ENCODE results near the gene MAP3K6. TPM values are rescaled to one million over a fixed set of nuclear protein-coding genes. Genes with fewer than 3 reads are reported as not detected.

Gene MAP3K6
- total and polyA plus RNA-seq, 2 of the 13 experiments (the other 11 are each of a cell fraction or from before 2014, with no cell fraction given): 2.7 to 3.2 TPM

- no peak for TF ChIP-seq SP1 (IDR thresholded peaks at IDR 0.05)
- TF ChIP-seq SP1 (CRISPR knock-in tag; IDR thresholded peaks at IDR 0.05): 0 out of 2 replicates have a peak, but pooled peaks have one; percentile 13
- 0 out of 2 replicates have a peak, but pooled peaks have one; percentile 52 for TF ChIP-seq SAFB2 (CRISPR knock-in tag; IDR thresholded peaks at IDR 0.05; ENCODE audit: borderline replicate concordance, low read depth)
- no peak for TF ChIP-seq NR1H2 (CRISPR knock-in tag; IDR thresholded peaks at IDR 0.05; ENCODE audit: borderline replicate concordance, low read depth)
- TF ChIP-seq CC2D1A (CRISPR knock-in tag; IDR thresholded peaks at IDR 0.05): no peak
- TF ChIP-seq MYPOP (CRISPR knock-in tag; IDR thresholded peaks at IDR 0.05): no peak
- no peak; the same call in 1 of the 2 replicates for TF ChIP-seq KMT2A (CRISPR knock-in tag; IDR thresholded peaks at IDR 0.05)
- 0 out of 2 replicates have a peak, but pooled peaks have one; percentile 55 for TF ChIP-seq HOXD1 (CRISPR knock-in tag; IDR thresholded peaks at IDR 0.05)
- TF ChIP-seq ZNF350 (CRISPR knock-in tag; IDR thresholded peaks at IDR 0.05; ENCODE audit: borderline replicate concordance, low read depth): peak; percentile 54; the same call in 1 of the 2 replicates
- TF ChIP-seq ESRRA (CRISPR knock-in tag; IDR thresholded peaks at IDR 0.05; ENCODE audit: low read depth): no peak
- no peak for TF ChIP-seq ZNF17 (CRISPR knock-in tag; IDR thresholded peaks at IDR 0.05)
- no peak for TF ChIP-seq AKNA (CRISPR knock-in tag; IDR thresholded peaks at IDR 0.05; ENCODE audit: borderline replicate concordance)
- TF ChIP-seq ZNF709 (CRISPR knock-in tag; IDR thresholded peaks at IDR 0.05): no peak
- no peak for TF ChIP-seq ZNF75D (CRISPR knock-in tag; IDR thresholded peaks at IDR 0.05; ENCODE audit: borderline replicate concordance)
- TF ChIP-seq ARID5B (CRISPR knock-in tag; IDR thresholded peaks at IDR 0.05): no peak
Measured at GRCh38 chr1:27341525-27342252, 25.1 kb downstream of the MAP3K6 start, which contains the start of gene SYTL1 (continued).
